HCT116 (cell line): ENCODE data around the gene ZNF438. TPM values are rescaled to one million over a fixed set of nuclear protein-coding genes. Genes with fewer than 3 reads are reported as not detected.

Experiments used
- ATAC-seq: fragments of 200-7000 bp; cut with Tn5 transposase; 2 replicates; pipeline ENCODE4 v1.9.1; 2020; ENCODE audit warnings: mild to moderate bottlenecking, moderate library complexity
- BruUV-seq: library from RNA; stranded (reverse); fragments of 400-500 nt; replicated peaks from 2 replicates; lab custom pipeline; 2021; lab: Mats Ljungman, UMichigan
- CTCF ChIA-PET: fragments of 300-600 bp; sonication (Branson Sonifier 250); formaldehyde crosslinking; loops from one replicate; lab custom pipeline; 2021; ENCODE audit warnings: antibody characterized with exemption; lab: Charles Lee
- POLR2A ChIA-PET: fragments of 300-600, 350-600 bp; sonication (Branson Sonifier 250); formaldehyde crosslinking; loops from one replicate; lab custom pipeline; 2021; ENCODE audit warnings: antibody characterized with exemption; lab: Charles Lee
- RAD21 ChIA-PET, 2 experiments: fragments of 300-600 bp; sonication (Branson Sonifier 250); formaldehyde crosslinking; loops; one replicate each; lab custom pipeline; 2023; ENCODE audit warnings: low total read pairs in 2 of 2; ENCODE audit not compliant: uncharacterized antibody in 2 of 2, unreplicated experiment in 2 of 2, low non-redundant PET in 1 of 2; lab: Charles Lee
- DNase-seq: peaks from one replicate; pipeline ENCODE4 v3.0.0-alpha.2; 2010; ENCODE audit warnings: low read depth, low spot score
- H2AFZ ChIP-seq: fragments of 200-600 bp; shearing (Covaris generic), sonication (generic); 2 replicates; pipeline ENCODE4 v1.6.1; 2017; ENCODE audit warnings: low read depth, mixed run types, mixed read lengths, antibody characterized with exemption, low read length; ENCODE audit not compliant: poor library complexity, severe bottlenecking
- H3K27ac ChIP-seq: 2 replicates; pipeline ENCODE4 v1.5.1; 2012; ENCODE audit warnings: low read depth, low read length
- H3K27me3 ChIP-seq: fragments of 200-600 bp; sonication (generic); 2 replicates; pipeline ENCODE4 v1.6.1; 2016; ENCODE audit warnings: mixed run types, low read length, mixed read lengths; ENCODE audit not compliant: insufficient read depth
- H3K36me3 ChIP-seq, 2 experiments: fragments of 200-500 bp in 1 of 2; fragments of 200-600 bp in 1 of 2; sonication (Bioruptor generic) in 1 of 2; sonication (generic) in 1 of 2; 2 replicates each; pipeline versions ENCODE4 v1.5.1 to v1.6.1; 2014 to 2016; ENCODE audit warnings: low read length in 2 of 2, inconsistent platforms in 1 of 2, mixed read lengths in 1 of 2, mixed run types in 1 of 2; ENCODE audit not compliant: insufficient read depth in 2 of 2, control insufficient read depth in 1 of 2
- H3K4me1 ChIP-seq, 2 experiments: fragments of 200-600 bp in 1 of 2; sonication (generic) in 1 of 2; 2 replicates each; pipeline versions ENCODE4 v1.5.1 to v1.6.1; 2012 to 2017; ENCODE audit warnings: low read length in 2 of 2, inconsistent platforms in 1 of 2, mild to moderate bottlenecking in 1 of 2, mixed read lengths in 1 of 2, mixed run types in 1 of 2, moderate library complexity in 1 of 2; ENCODE audit not compliant: insufficient read depth in 2 of 2, control insufficient read depth in 1 of 2
- H3K4me2 ChIP-seq: fragments of 200-600 bp; sonication (generic); 2 replicates; pipeline ENCODE4 v1.6.1; 2017; ENCODE audit warnings: mixed run types, low read length, mixed read lengths
- H3K4me3 ChIP-seq, 2 experiments: fragments of 200-600 bp in 1 of 2; sonication (generic) in 1 of 2; replicated peaks in 1 of 2; 2 replicates each; pipeline ENCODE4 v1.5.1; 2011 to 2016; ENCODE audit warnings: low read length in 2 of 2, control low read depth in 1 of 2, low read depth in 1 of 2, mild to moderate bottlenecking in 1 of 2, mixed read lengths in 1 of 2, mixed run types in 1 of 2
- H3K79me2 ChIP-seq: fragments of 200-600 bp; sonication (generic); 2 replicates; pipeline ENCODE4 v1.6.1; 2017; ENCODE audit warnings: mild to moderate bottlenecking, mixed run types, low read length, moderate library complexity, mixed read lengths; ENCODE audit not compliant: insufficient read depth
- H3K9ac ChIP-seq: fragments of 200-600 bp; sonication (generic); 2 replicates; pipeline ENCODE4 v1.6.1; 2016; ENCODE audit warnings: low read length, mixed read lengths
- H3K9me2 ChIP-seq: fragments of 200-600 bp; sonication (generic), shearing (Covaris generic); 2 replicates; pipeline ENCODE4 v1.6.1; 2017; ENCODE audit warnings: mixed run types, mild to moderate bottlenecking, moderate library complexity; ENCODE audit not compliant: insufficient read depth
- H3K9me3 ChIP-seq, 2 experiments: fragments of 200-500 bp in 1 of 2; fragments of 200-600 bp in 1 of 2; sonication (Bioruptor generic) in 1 of 2; sonication (generic) in 1 of 2; 2 replicates each; pipeline ENCODE4 v1.6.1; 2014 to 2017; ENCODE audit warnings: low read length in 2 of 2, mixed read lengths in 2 of 2, inconsistent platforms in 1 of 2, low read depth in 1 of 2, mild to moderate bottlenecking in 1 of 2, mixed run types in 1 of 2, moderate library complexity in 1 of 2; ENCODE audit not compliant: control insufficient read depth in 1 of 2, insufficient read depth in 1 of 2
- H4K20me1 ChIP-seq: fragments of 200-600 bp; sonication (generic), shearing (Covaris generic); 2 replicates; pipeline ENCODE4 v1.6.1; 2017; ENCODE audit warnings: mixed run types, mild to moderate bottlenecking, moderate library complexity; ENCODE audit not compliant: insufficient read depth
- CBX3 ChIP-seq: IDR thresholded peaks from 2 replicates; pipeline ENCODE4 v1.6.1; 2012; ENCODE audit warnings: low read depth
- CTCF ChIP-seq, 3 experiments: fragments of 200-600 bp in 1 of 3; sonication (generic) in 1 of 3; IDR thresholded peaks in 2 of 3; conservative IDR thresholded peaks in 1 of 3; 2 replicates each; pipeline ENCODE4 v1.5.1; 2012 to 2017; ENCODE audit warnings: low read depth in 2 of 3, low read length in 2 of 3, antibody characterized with exemption in 1 of 3, borderline replicate concordance in 1 of 3, control low read depth in 1 of 3, mild to moderate bottlenecking in 1 of 3, mixed read lengths in 1 of 3, mixed run types in 1 of 3, moderate library complexity in 1 of 3; ENCODE audit not compliant: insufficient read depth in 1 of 3
- FOSL1 ChIP-seq: IDR thresholded peaks from 2 replicates; pipeline ENCODE4 v1.6.1; 2012; ENCODE audit warnings: low read depth
- JUND ChIP-seq: IDR thresholded peaks from 2 replicates; pipeline ENCODE4 v1.6.1; 2012
- POLR2A ChIP-seq: IDR thresholded peaks from 2 replicates; pipeline ENCODE4 v1.7.0; 2011; ENCODE audit warnings: borderline replicate concordance; ENCODE audit not compliant: insufficient read depth, insufficient read length; ENCODE audit errors: extremely low read depth
- POLR2AphosphoS5 ChIP-seq: IDR thresholded peaks from 2 replicates; pipeline ENCODE4 v1.6.1; 2011; ENCODE audit warnings: mild to moderate bottlenecking, low read depth, low read length, moderate library complexity
- RAD21 ChIP-seq: IDR thresholded peaks from 2 replicates; pipeline ENCODE4 v1.6.1; 2012; ENCODE audit warnings: low read depth, mild to moderate bottlenecking
- SIN3A ChIP-seq: IDR thresholded peaks from 2 replicates; pipeline ENCODE4 v1.6.1; 2012; ENCODE audit warnings: low read depth
- YY1 ChIP-seq: IDR thresholded peaks from 2 replicates; pipeline ENCODE4 v1.6.1; 2011; ENCODE audit warnings: low read length, low read depth, moderate library complexity, mild to moderate bottlenecking; ENCODE audit not compliant: insufficient replicate concordance; ENCODE audit errors: extremely low read depth
- intact Hi-C: fragments of 100-400 bp; cut with micrococcal nuclease; formaldehyde crosslinking; loops from 2 replicates; pipeline ENCODE4 v1.10.0; 2022
- total RNA-seq: library from RNA; stranded (reverse); gene quantifications from one replicate; pipeline ENCODE4 v1.2.1, GENCODE V29; 2021; ENCODE audit not compliant: unreplicated experiment

ZNF438 gene
- total RNA-seq, 1 experiment from 2014 or later, result 3.3 TPM

GRCh38 chr10:31063841-31064240 is 32.2 kb upstream of the ZNF438 start:
- POLR2A ChIA-PET, result no interaction called here
- DNase-seq (no peak), ATAC-seq (no peak)
- H3K9ac ChIP-seq, result no peak overlapping the region
- no peaks in the 10 kb centered on the region for H3K79me2 ChIP-seq
- no peak overlapping the region for H3K27ac ChIP-seq
- H3K4me3 ChIP-seq, result no peak overlapping the region
- TF ChIP-seq SIN3A (no peak), RAD21 (no peak), CBX3 (no peak), CTCF (IDR thresholded peaks at IDR 0.05 in 2 of 3, conservative IDR thresholded peaks at IDR 0.05 in 1 of 3; ENCODE audit: borderline replicate concordance in 1 of 3, insufficient read depth in 1 of 3, low read depth in 2 of 3, low read length in 2 of 3) (no peak), POLR2A (no peak), POLR2AphosphoS5 (no peak), YY1 (no peak), FOSL1 (no peak), JUND (no peak)
- intact Hi-C loops, result no loop called here
- no peaks in the 10 kb centered on the region for H4K20me1 ChIP-seq
- no TSS peak for BruUV-seq
- H2AFZ ChIP-seq, result no peak overlapping the region
- RAD21 ChIA-PET, result no interaction called here
- H3K27me3 ChIP-seq, result no peaks in the 10 kb centered on the region
- CTCF ChIA-PET, result no interaction called here
- H3K36me3 ChIP-seq, result no peaks in the 10 kb centered on the region
- no peaks in the 10 kb centered on the region for H3K9me3 ChIP-seq
- H3K4me2 ChIP-seq, result no peak overlapping the region
- peaks cover 0 to 7% of the 10 kb centered on the region in 2 experiments; a peak in 2 of 4 replicates for H3K4me1 ChIP-seq
- no peaks in the 10 kb centered on the region for H3K9me2 ChIP-seq

GRCh38 chr10:31062856-31063255 is 31.2 kb upstream of the ZNF438 start:
- Histone ChIP-seq H3K36me3 (no peaks in the 10 kb centered on the region), H3K27me3 (no peaks in the 10 kb centered on the region), H3K79me2 (no peaks in the 10 kb centered on the region), H4K20me1 (no peaks in the 10 kb centered on the region), H3K9me2 (no peaks in the 10 kb centered on the region), H2AFZ (no peak overlapping the region), H3K9me3 (no peaks in the 10 kb centered on the region), H3K4me3 (no peak overlapping the region), H3K27ac (no peak overlapping the region), H3K9ac (no peak overlapping the region), H3K4me1 (peaks cover 0 to 7% of the 10 kb centered on the region in 2 experiments; a peak in 2 of 4 replicates), H3K4me2 (no peak overlapping the region)
- ChIA-PET CTCF (no interaction called here), RAD21 (no interaction called here), POLR2A (no interaction called here)
- BruUV-seq, result no TSS peak
- intact Hi-C loops, result no loop called here
- ATAC-seq (no peak), DNase-seq (no peak)
- TF ChIP-seq SIN3A, result no peak
